H1 (cell line): ENCODE measurements around the gene ATXN2. TPM values are rescaled to one million over a fixed set of nuclear protein-coding genes. Genes with fewer than 3 reads are reported as not detected.

Experiments used
- CTCF ChIA-PET: fragments of 300-600 bp; sonication (Branson Sonifier 250); formaldehyde crosslinking; loops from one replicate; lab custom pipeline; 2021; ENCODE audit not compliant: partially characterized antibody; lab: Charles Lee
- POLR2A ChIA-PET: fragments of 300-600 bp; sonication (Branson Sonifier 250); formaldehyde crosslinking; loops from one replicate; lab custom pipeline; 2021; ENCODE audit warnings: inconsistent platforms; ENCODE audit not compliant: partially characterized antibody; lab: Charles Lee
- DNase-seq, 2 experiments: peaks; one replicate each; pipeline versions ENCODE4 v3.0.0 to v3.0.0-alpha.2; 2010 to 2022; ENCODE audit warnings: low spot score in 2 of 2, low read depth in 1 of 2, mixed read lengths in 1 of 2
- FAIRE-seq: peaks from 2 replicates; lab custom pipeline; 2011; peaks lifted over from hg19 to GRCh38; lab: Jason Lieb, UNC
- H2AFZ ChIP-seq: 2 replicates; pipeline ENCODE4 v1.8.1; 2012; ENCODE audit warnings: low read length, inconsistent platforms
- H2AK5ac ChIP-seq: 2 replicates; pipeline ENCODE4 v1.6.1; 2013; ENCODE audit warnings: low read depth, low read length
- H2BK120ac ChIP-seq: replicated peaks from 2 replicates; pipeline ENCODE3; 2013; ENCODE audit warnings: low read depth, low read length, inconsistent platforms
- H2BK12ac ChIP-seq: 2 replicates; pipeline ENCODE4 v1.6.1; 2013; ENCODE audit warnings: low read depth, low read length
- H2BK15ac ChIP-seq: 2 replicates; pipeline ENCODE4 v1.6.1; 2013; ENCODE audit warnings: low read length
- H2BK20ac ChIP-seq: 2 replicates; pipeline ENCODE4 v1.6.1; 2013; ENCODE audit warnings: low read length
- H2BK5ac ChIP-seq: 2 replicates; pipeline ENCODE4 v1.6.1; 2013; ENCODE audit warnings: low read depth, low read length
- H3K14ac ChIP-seq: 2 replicates; pipeline ENCODE4 v1.6.1; 2013; ENCODE audit warnings: inconsistent platforms; ENCODE audit not compliant: insufficient read length
- H3K18ac ChIP-seq: 2 replicates; pipeline ENCODE4 v1.6.1; 2013; ENCODE audit warnings: low read length; ENCODE audit errors: extremely low read depth
- H3K23ac ChIP-seq: 2 replicates; pipeline ENCODE4 v1.6.1; 2013; ENCODE audit warnings: inconsistent platforms; ENCODE audit not compliant: insufficient read length
- H3K23me2 ChIP-seq: 2 replicates; pipeline ENCODE4 v1.6.1; 2013; ENCODE audit warnings: low read depth, low read length
- H3K27ac ChIP-seq: 2 replicates; pipeline ENCODE4 v1.6.1; 2011; ENCODE audit warnings: low read depth, low read length, inconsistent platforms
- H3K27me3 ChIP-seq, 4 experiments: replicated peaks in 1 of 4; 1 replicate in 1 of 4; 2 replicates in 3 of 4; pipeline versions ENCODE4 v1.6.1 to v1.8.1; 2011 to 2013; ENCODE audit warnings: low read length in 3 of 4, mild to moderate bottlenecking in 3 of 4, inconsistent platforms in 2 of 4, mixed read lengths in 2 of 4, moderate library complexity in 1 of 4; ENCODE audit not compliant: control insufficient read depth in 3 of 4, insufficient read depth in 3 of 4; ENCODE audit errors: extremely low read depth in 1 of 4
- H3K36me3 ChIP-seq, 4 experiments: 2 replicates each; pipeline versions ENCODE4 v1.6.1 to v1.8.1; 2011 to 2013; ENCODE audit warnings: mild to moderate bottlenecking in 4 of 4, low read length in 3 of 4, moderate library complexity in 2 of 4, control low read depth in 1 of 4, inconsistent platforms in 1 of 4; ENCODE audit not compliant: insufficient read depth in 4 of 4, control insufficient read depth in 2 of 4
- H3K4ac ChIP-seq: replicated peaks from 2 replicates; pipeline ENCODE3; 2013; ENCODE audit warnings: low read length, low read depth, mixed read lengths, inconsistent platforms; ENCODE audit not compliant: insufficient read length
- H3K4me1 ChIP-seq, 4 experiments: replicated peaks in 1 of 4; 1 replicate in 1 of 4; 2 replicates in 3 of 4; pipeline versions ENCODE4 v1.6.1 to v1.8.1; 2011 to 2013; ENCODE audit warnings: low read length in 3 of 4, inconsistent platforms in 2 of 4, mixed read lengths in 1 of 4; ENCODE audit not compliant: insufficient read depth in 4 of 4, control insufficient read depth in 3 of 4
- H3K4me2 ChIP-seq, 2 experiments: 2 replicates each; pipeline versions ENCODE4 v1.6.1 to v1.8.1; 2011 to 2013; ENCODE audit warnings: low read depth in 2 of 2, low read length in 2 of 2, control low read depth in 1 of 2, inconsistent platforms in 1 of 2, mild to moderate bottlenecking in 1 of 2; ENCODE audit not compliant: insufficient read depth in 1 of 2
- H3K4me3 ChIP-seq, 4 experiments: fragments of 200-600, 300-600 bp in 1 of 4; sonication (generic), shearing (Covaris generic), sonication (Bioruptor Twin) in 1 of 4; 2 replicates each; pipeline versions ENCODE4 v1.5.1 to v1.8.1; 2011 to 2016; ENCODE audit warnings: low read length in 4 of 4, low read depth in 3 of 4, control low read depth in 2 of 4, inconsistent platforms in 2 of 4, mild to moderate bottlenecking in 2 of 4, mixed read lengths in 1 of 4, moderate library complexity in 1 of 4; ENCODE audit not compliant: insufficient read depth in 2 of 4; ENCODE audit errors: extremely low read depth in 1 of 4
- H3K56ac ChIP-seq: replicated peaks from 2 replicates; pipeline ENCODE3; 2013; ENCODE audit warnings: low read depth, mild to moderate bottlenecking, mixed read lengths, low read length, inconsistent platforms; ENCODE audit not compliant: insufficient read length
- H3K79me1 ChIP-seq: 2 replicates; pipeline ENCODE4 v1.6.1; 2013; ENCODE audit warnings: low read depth, low read length, control low read depth
- H3K79me2 ChIP-seq, 2 experiments: 2 replicates each; pipeline versions ENCODE4 v1.6.1 to v1.8.1; 2012 to 2013; ENCODE audit warnings: low read length in 2 of 2, mild to moderate bottlenecking in 2 of 2, inconsistent platforms in 1 of 2; ENCODE audit not compliant: insufficient read depth in 2 of 2, control insufficient read depth in 1 of 2
- H3K9ac ChIP-seq, 4 experiments: replicated peaks in 1 of 4; 1 replicate in 1 of 4; 2 replicates in 3 of 4; pipeline versions ENCODE4 v1.6.1 to v1.8.1; 2011 to 2013; ENCODE audit warnings: low read depth in 3 of 4, low read length in 3 of 4, control low read depth in 2 of 4, mild to moderate bottlenecking in 2 of 4, moderate library complexity in 2 of 4, inconsistent platforms in 1 of 4; ENCODE audit errors: extremely low read depth in 1 of 4
- H3K9me3 ChIP-seq, 2 experiments: 2 replicates each; pipeline versions ENCODE4 v1.6.1 to v1.8.1; 2012 to 2013; ENCODE audit warnings: mild to moderate bottlenecking in 2 of 2, moderate library complexity in 2 of 2, control low read depth in 1 of 2, inconsistent platforms in 1 of 2, low read depth in 1 of 2, low read length in 1 of 2, mixed read lengths in 1 of 2; ENCODE audit not compliant: insufficient read depth in 2 of 2
- H4K20me1 ChIP-seq, 2 experiments: replicated peaks in 1 of 2; 2 replicates each; pipeline versions ENCODE3 to v1.8.1; 2011 to 2013; ENCODE audit warnings: inconsistent platforms in 2 of 2, low read length in 2 of 2, mild to moderate bottlenecking in 1 of 2; ENCODE audit not compliant: insufficient read depth in 2 of 2, control insufficient read depth in 1 of 2
- H4K5ac ChIP-seq: 2 replicates; pipeline ENCODE4 v1.6.1; 2013; ENCODE audit warnings: low read length, low read depth, mixed read lengths, inconsistent platforms; ENCODE audit not compliant: insufficient read length
- H4K8ac ChIP-seq: 2 replicates; pipeline ENCODE4 v1.8.0; 2013; ENCODE audit warnings: mild to moderate bottlenecking, moderate library complexity, low read length, inconsistent platforms; ENCODE audit not compliant: insufficient read depth; ENCODE audit errors: extremely low read depth
- H4K91ac ChIP-seq: replicated peaks from 2 replicates; pipeline ENCODE3; 2013; ENCODE audit warnings: low read length, mixed read lengths, inconsistent platforms; ENCODE audit not compliant: insufficient read length
- FOSL1 ChIP-seq: IDR thresholded peaks from 2 replicates; pipeline ENCODE4 v1.6.1; 2011; ENCODE audit warnings: mild to moderate bottlenecking, low read depth, low read length, moderate library complexity; ENCODE audit not compliant: insufficient read depth
- GTF2F1 ChIP-seq: IDR thresholded peaks from 2 replicates; pipeline ENCODE4 v1.6.1; 2012; ENCODE audit warnings: low read depth, low read length, improper control_type of control experiment, borderline replicate concordance
- PHF8 ChIP-seq: fragments of 200-600 bp; sonication (generic); conservative IDR thresholded peaks from 2 replicates; pipeline ENCODE4 v1.7.1; 2012; ENCODE audit warnings: low read depth, mild to moderate bottlenecking, inconsistent platforms, low read length, moderate library complexity
- WGBS, 2 experiments: shearing (Covaris generic) in 1 of 2; methylation state at CpG; one replicate each; pipeline versions ENCODE4 v1.1.6 to v1.1.7; 2013 to 2015; ENCODE audit warnings: low lambda C conversion rate in 2 of 2, mixed read lengths in 2 of 2, inconsistent platforms in 1 of 2, low coverage in 1 of 2, missing lambda C conversion rate in 1 of 2; ENCODE audit not compliant: insufficient replicate concordance in 2 of 2, insufficient coverage in 1 of 2, insufficient read length in 1 of 2; ENCODE audit errors: extremely low coverage in 1 of 2, missing lambda C conversion rate in 1 of 2; 5-methylcytosine and 5-hydroxymethylcytosine counted together
- polyA plus RNA-seq, 7 experiments: library from polyadenylated mRNA; depleted of rRNA in 3 of 7; stranded (reverse) in 5 of 7; unstranded in 2 of 7; fragments of >200 nt in 5 of 7; fragments of 200-250 nt in 2 of 7; gene quantifications; 1 replicate in 5 of 7; 2 replicates in 1 of 7; 4 replicates in 1 of 7; pipeline versions ENCODE4 v1.2.1 to v1.2.3, GENCODE V29; 2011 to 2013; ENCODE audit warnings: missing spikeins in 2 of 7, mixed read lengths in 2 of 7
- total RNA-seq: library from RNA; stranded (reverse); fragmentation: NEBNext Ultra II Directional; extraction: Animal tissue kit (Norgen Biotek cat#: 25700); gene quantifications from 2 replicates; pipeline ENCODE4 v1.2.1, GENCODE V29; 2021

The ATXN2 gene
- total and polyA plus RNA-seq, 2 of the 8 experiments (the other 6 are each of a cell fraction or from before 2014, with no cell fraction given): 46.6 to 80.7 TPM

DNA sequence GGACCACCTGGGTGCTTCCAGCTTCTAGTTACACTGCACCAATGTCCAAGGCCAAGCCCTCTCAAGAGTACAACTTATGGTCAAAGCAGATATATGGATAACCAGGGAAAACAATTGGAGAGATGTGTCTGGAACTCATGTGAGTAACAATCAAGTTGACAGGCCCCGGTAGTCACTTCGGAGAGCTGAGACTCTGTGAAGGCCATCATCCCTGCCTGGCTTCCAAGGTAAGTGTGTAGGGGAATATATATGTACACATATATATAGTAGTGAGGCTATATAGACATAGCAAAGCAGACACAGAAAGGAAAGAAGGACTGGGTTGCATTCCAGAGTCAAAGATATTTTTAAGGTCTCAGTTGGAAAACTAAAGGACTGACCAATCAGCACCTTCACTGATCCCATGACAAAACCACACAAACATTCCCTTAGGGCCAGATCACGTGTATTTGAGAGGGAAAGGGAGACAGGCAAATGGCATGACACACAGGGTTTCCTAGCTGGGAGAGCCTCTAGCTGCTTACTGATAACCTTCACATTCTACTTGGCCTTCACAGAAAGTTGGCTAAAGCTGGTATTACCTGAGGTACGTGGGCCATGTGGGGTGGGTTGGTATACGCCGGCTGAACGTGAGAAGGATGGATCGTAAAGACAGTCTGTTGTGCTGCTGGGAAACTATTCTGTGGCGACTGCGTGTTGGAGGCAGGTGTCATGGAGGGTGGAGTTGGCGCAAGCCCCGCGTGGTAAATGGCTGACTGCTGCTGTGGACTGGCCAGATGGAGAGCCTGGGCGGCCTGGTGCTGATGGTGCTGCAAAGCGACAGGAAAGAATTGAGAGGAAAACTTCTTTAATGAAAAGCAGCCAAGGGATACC, 143.4 kb downstream of the ATXN2 start:
- H3K4me2 ChIP-seq: no peak overlapping the region
- ChIA-PET POLR2A (interaction anchor here (0.6 to 3.3 kb wide), 7 partner anchors 11 to 110 kb away, joined by 3 to 10 read pairs (median 4); no protein-coding TSS in a partner anchor), CTCF (interaction anchor here (0.6 to 31.7 kb wide), 6 partner anchors 9 to 209 kb away, joined by 3 to 838 read pairs (median 6); partner anchors contain the start of gene SH2B3)
- H3K56ac ChIP-seq: no peak overlapping the region
- no peak overlapping the region for H2AK5ac ChIP-seq
- H4K5ac ChIP-seq: no peak overlapping the region
- no peak overlapping the region for H4K91ac ChIP-seq
- H3K9me3 ChIP-seq: no peaks in the 10 kb centered on the region
- H3K79me1 ChIP-seq: no peaks in the 10 kb centered on the region; the same call in 1 of the 2 replicates
- H3K18ac ChIP-seq: no peak overlapping the region
- H2BK120ac ChIP-seq: no peak overlapping the region
- no peaks in the 10 kb centered on the region for H3K4me1 ChIP-seq
- WGBS, 2 experiments: 94% methylated on average over 15 of the region's 15 CpGs; no CpG with 5 or more reads in 1 of the 2 experiments
- H3K4me3 ChIP-seq: no peak overlapping the region
- H3K79me2 ChIP-seq: no peaks in the 10 kb centered on the region
- no peak overlapping the region for H4K8ac ChIP-seq
- H3K27me3 ChIP-seq: no peaks in the 10 kb centered on the region
- no peaks in the 10 kb centered on the region for H3K23me2 ChIP-seq
- no peak for FAIRE-seq
- H3K36me3 ChIP-seq: peaks cover 13 to 43% (median 39%) of the 10 kb centered on the region in 4 experiments
- no peak overlapping the region for H3K23ac ChIP-seq
- no peak overlapping the region for H3K4ac ChIP-seq
- H4K20me1 ChIP-seq: peaks cover 0 to 9% of the 10 kb centered on the region in 2 experiments
- H2BK5ac ChIP-seq: no peak overlapping the region
- H2BK20ac ChIP-seq: no peak overlapping the region
- TF ChIP-seq FOSL1 (no peak), PHF8 (no peak), GTF2F1 (no peak)
- no peak overlapping the region for H3K14ac ChIP-seq
- H3K27ac ChIP-seq: no peak overlapping the region
- no peak overlapping the region for H2BK15ac ChIP-seq
- H3K9ac ChIP-seq: no peak overlapping the region
- no peak overlapping the region for H2AFZ ChIP-seq
- H2BK12ac ChIP-seq: no peak overlapping the region
- peak in 1 of 2 experiments; percentile 36 for DNase-seq
